ENCODE measurements around the gene MYH2.

The MYH2 gene

GRCh38 chr17:10518271-10519037, 31.0 kb downstream of the MYH2 start, which contains the start of gene MYH1:
Gene MYH1, minus strand, starts transcription at chr17:10518542. Its CDS starts 1,900 bp downstream, at chr17:10516642.
- DNase-seq (ENCODE audit: insufficient read length, low spot score) (no peak), FAIRE-seq (no peak)

GRCh38 chr17:10516638-10517037, 32.8 kb downstream of the MYH2 start:
- no peak for DNase-seq (ENCODE audit: insufficient read length, low spot score)
- FAIRE-seq = no peak

DNA sequence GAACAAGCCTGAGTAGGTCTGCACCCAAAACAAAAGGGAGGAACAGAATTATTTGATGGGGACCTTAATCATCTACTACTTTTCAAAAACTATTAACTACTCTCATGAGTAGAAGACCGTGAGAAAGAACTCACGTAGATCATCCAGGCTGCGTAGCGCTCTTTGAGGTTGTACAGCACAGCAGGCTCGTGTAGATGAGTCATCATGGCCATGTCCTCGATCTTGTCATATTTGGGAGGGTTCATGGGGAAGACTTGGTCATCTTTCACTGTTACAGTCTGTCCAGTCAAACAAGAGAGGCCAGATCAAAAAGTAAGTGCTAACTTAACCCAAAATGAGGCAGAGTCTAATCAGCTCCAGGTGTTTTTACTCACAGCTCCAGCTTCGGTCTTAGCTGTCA, 33.4 kb downstream of the MYH2 start:
- FAIRE-seq (no peak), DNase-seq (ENCODE audit: insufficient read length, low spot score) (no peak)

DNA sequence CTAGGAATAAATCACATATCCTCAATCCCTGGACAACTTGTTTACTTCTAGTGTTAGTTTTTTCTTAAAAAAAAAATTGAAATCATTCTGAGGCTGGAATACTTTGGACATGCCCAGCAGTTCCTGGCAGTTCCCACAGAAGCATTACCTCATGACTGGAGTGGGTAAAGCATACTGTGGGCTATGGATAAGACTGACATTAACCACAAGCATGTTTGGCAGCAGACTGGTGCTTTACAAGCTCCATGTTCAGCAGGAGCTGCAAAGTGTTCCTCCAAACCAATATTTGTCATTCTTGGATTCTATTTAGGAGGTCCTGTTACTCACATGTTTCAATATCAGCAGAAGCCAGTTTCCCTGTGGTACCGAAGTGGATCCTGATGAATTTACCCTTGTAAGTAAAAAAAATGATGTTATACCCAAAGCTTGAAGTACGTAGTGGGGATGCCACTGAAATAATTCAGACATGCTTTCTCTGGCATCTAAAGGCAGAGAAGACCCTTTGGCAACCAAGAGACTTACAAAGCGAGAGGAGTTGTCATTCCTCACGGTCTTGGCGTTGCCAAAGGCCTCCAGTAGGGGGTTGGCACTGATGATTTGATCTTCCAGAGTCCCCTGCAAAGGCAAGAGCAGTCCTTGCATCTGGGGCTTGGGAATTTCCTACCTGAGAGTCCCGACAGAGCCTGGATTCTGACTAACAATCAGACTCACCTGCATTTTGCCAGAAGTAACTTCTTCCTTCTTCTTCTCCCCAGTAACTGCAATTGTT, 36.0 kb downstream of the MYH2 start:
- FAIRE-seq (no peak), DNase-seq (ENCODE audit: insufficient read length, low spot score) (no peak)

GRCh38 chr17:10512856-10513255, 36.6 kb downstream of the MYH2 start:
- FAIRE-seq (no peak), DNase-seq (ENCODE audit: insufficient read length, low spot score) (no peak)

- no peak for FAIRE-seq
- no peak for DNase-seq (ENCODE audit: insufficient read length, low spot score)
Observed at GRCh38 chr17:10499950-10500349, 49.5 kb downstream of the MYH2 start.

GRCh38 chr17:10492004-10492403, 57.5 kb downstream of the MYH2 start:
- FAIRE-seq = no peak

GRCh38 chr17:10482252-10482651, 67.2 kb downstream of the MYH2 start:
- FAIRE-seq (no peak), DNase-seq (ENCODE audit: insufficient read length, low spot score) (no peak)

More at GRCh38 chr17:10492004-10492403, 57.5 kb downstream of the MYH2 start:
- no peak for DNase-seq (ENCODE audit: insufficient read length, low spot score)

- DNase-seq (ENCODE audit: insufficient read length, low spot score) (no peak), FAIRE-seq (no peak)
Observed at GRCh38 chr17:10477701-10478100, 71.8 kb downstream of the MYH2 start.

- DNase-seq (ENCODE audit: insufficient read length, low spot score) (no peak), FAIRE-seq (no peak)
Observed at GRCh38 chr17:10474536-10474935, 74.9 kb downstream of the MYH2 start.

- FAIRE-seq = no peak
Observed at GRCh38 chr17:10471858-10472257, 77.6 kb downstream of the MYH2 start.

More at GRCh38 chr17:10471858-10472257, 77.6 kb downstream of the MYH2 start:
- no peak for DNase-seq (ENCODE audit: insufficient read length, low spot score)
